ENCODE data around the gene SH3TC1.

SH3TC1 gene

DNA sequence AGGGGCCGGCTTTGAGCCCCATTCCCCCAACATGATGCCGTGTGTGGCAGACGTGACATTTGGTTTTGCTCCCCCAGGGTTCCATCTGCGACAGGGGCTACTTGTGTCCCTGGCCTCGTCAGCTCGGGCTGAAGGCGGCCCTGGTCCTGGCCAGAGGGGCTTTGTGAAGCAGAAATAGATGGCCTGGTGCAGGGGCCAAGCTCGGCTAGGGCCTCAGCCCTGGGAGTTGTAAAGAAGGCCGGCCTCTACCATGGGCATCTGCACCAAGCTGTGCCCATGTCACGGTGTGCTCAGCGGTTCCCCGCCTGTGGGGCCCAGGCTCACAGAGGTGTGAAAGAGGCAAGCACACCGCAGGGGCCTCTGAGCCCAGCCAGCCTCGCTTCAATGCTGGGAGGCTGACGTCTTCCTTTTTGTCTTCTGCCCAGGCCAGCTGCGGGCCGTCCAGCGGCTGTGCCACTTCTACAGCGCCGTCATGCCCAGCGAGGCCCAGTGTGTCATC lies 32.5 kb downstream of the SH3TC1 start:
- ATAC-seq (no peak), DNase-seq (ENCODE audit: low spot score in 2 of 2) (no peak)
- H3K27ac Mint-ChIP-seq = no peak overlapping the region
- peaks cover 18% of the 10 kb centered on the region for H3K4me1 Mint-ChIP-seq
- H3K9me3 Mint-ChIP-seq = no peaks in the 10 kb centered on the region
- H3K36me3 Mint-ChIP-seq = no peaks in the 10 kb centered on the region
- H3K4me3 Mint-ChIP-seq = no peak overlapping the region

DNA sequence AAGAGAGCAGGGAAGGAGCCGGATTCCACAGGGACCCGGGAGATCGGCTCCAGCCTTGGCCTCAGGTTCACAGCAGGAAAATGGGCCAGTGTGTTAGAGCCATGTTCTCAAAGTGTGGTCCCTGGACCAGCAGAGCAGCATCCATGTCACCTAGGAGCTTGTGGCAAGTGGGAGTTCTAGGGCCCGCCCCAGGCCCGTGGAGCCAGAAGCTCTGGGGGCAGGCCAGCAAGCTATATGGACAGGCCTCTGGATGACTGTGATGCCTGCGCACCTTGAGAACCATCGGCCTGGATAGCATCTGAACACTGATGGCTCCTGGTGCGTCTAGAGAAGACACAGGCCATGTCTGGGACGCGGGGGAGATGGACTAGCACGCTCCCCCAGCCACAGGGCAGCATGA lies 33.7 kb downstream of the SH3TC1 start:
- Mint-ChIP-seq H3K36me3 (no peaks in the 10 kb centered on the region), H3K4me3 (no peak overlapping the region), H3K9me3 (no peaks in the 10 kb centered on the region), H3K27ac (no peak overlapping the region), H3K4me1 (peaks cover 18% of the 10 kb centered on the region)
- ATAC-seq (no peak), DNase-seq (ENCODE audit: low spot score in 2 of 2) (no peak)

DNA sequence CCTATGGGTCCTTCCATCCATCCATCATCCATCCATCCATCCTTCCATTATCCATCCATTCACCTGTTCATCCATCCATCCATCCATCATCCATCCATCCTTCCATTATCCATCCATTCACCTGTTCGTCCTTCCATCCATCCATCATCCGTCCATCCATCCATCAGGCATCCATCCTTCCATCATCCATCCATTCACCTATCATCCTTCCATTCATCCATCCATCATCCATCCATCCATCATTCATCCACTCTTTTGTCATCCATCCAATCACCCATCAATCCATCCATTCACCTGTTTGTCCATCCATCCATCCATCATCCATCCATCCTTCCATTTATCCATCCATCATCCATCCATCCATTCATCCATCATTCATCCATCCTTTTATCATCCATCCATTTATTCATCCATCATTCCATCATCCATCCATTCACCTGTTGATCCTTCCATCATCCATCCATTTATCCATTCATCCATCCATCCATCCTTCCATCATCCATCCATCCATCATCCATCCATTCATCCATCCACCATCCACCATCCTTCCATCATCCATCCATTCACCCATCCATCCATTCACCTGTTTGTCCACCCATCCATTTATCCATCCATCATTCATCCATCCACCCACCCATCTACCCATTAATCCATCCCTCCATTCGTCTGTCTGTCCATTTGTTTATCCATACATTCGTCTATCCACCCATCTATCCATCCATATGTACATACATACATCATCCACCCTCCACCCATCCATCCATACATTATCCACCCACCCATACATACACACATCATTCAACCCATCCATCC lies 34.8 kb downstream of the SH3TC1 start:
- H3K9me3 Mint-ChIP-seq = no peaks in the 10 kb centered on the region
- DNase-seq (ENCODE audit: low spot score in 2 of 2) (no peak), ATAC-seq (no peak)
- H3K4me3 Mint-ChIP-seq = no peak overlapping the region
- H3K4me1 Mint-ChIP-seq = peaks cover 13% of the 10 kb centered on the region
- no peak overlapping the region for H3K27ac Mint-ChIP-seq
- H3K36me3 Mint-ChIP-seq = no peaks in the 10 kb centered on the region

DNA sequence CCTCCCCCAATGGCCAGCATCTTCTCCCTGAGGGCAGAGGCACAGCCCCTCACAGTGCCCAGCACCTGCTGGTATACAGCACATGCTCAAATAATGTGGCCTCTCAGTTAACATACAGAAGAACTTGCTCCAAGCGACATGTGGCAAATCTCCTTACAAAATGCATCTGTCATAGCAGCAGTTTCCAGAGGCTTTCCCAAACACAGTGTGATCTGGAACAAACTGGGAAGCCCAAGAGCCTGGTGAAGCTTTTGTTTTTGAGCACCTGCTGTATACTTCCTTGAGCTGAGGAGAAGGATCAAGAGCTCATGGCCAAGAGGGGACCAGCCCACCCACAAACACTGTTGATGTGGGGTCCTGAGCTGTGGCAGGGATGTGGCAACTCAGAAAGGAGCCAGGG lies 35.6 kb downstream of the SH3TC1 start:
- Mint-ChIP-seq H3K9me3 (no peaks in the 10 kb centered on the region), H3K4me3 (no peak overlapping the region), H3K27ac (no peak overlapping the region), H3K36me3 (no peaks in the 10 kb centered on the region), H3K4me1 (peaks cover 6% of the 10 kb centered on the region)
- DNase-seq (ENCODE audit: low spot score in 2 of 2) = no peak
- no peak for ATAC-seq

DNA sequence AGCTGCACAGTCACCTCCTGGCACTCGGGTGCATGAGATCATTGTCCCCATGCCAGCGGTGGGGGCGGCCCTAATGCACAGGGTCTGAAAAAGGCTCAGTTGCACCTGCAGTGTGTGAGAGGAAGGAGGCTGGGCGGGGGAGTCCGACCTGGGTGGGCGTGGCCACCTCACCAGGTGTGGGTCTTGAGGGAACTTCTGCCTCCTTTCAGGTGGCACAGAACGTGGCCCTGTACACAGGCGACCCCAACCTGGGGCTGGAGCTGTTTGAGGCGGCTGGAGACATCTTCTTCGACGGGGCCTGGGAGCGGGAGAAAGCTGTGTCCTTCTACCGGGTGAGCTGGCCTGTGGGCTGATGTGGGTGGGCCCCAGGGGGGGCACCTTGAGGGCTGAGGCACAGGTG lies 36.1 kb downstream of the SH3TC1 start:
- peaks cover 6% of the 10 kb centered on the region for H3K4me1 Mint-ChIP-seq
- no peak overlapping the region for H3K27ac Mint-ChIP-seq
- ATAC-seq (no peak), DNase-seq (ENCODE audit: low spot score in 2 of 2) (no peak)
- H3K36me3 Mint-ChIP-seq = no peaks in the 10 kb centered on the region
- no peak overlapping the region for H3K4me3 Mint-ChIP-seq
- no peaks in the 10 kb centered on the region for H3K9me3 Mint-ChIP-seq

DNA sequence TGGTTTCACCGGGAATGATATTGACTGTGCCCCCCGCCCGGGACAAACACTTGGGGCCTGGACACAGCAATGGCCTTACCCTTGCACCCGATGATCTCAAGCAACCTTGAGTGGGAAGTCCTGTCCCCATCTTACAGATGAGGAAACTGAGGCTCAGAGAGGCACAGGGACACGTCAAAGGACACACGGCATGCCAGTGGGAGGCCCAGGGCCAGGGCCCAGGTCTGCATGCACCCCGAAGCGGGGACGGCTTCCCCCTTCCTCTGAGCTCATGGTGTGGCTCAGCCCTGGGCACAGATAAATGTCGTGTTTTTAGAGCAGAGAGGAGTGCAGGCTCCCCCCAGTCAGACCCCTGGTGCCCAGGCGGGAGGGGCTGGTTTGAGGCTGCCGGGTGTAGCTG lies 36.6 kb downstream of the SH3TC1 start:
- no peaks in the 10 kb centered on the region for H3K36me3 Mint-ChIP-seq
- no peak overlapping the region for H3K4me3 Mint-ChIP-seq
- ATAC-seq (no peak), DNase-seq (ENCODE audit: low spot score in 2 of 2) (no peak)
- H3K27ac Mint-ChIP-seq = no peak overlapping the region
- peaks cover under 1% of the 10 kb centered on the region for H3K4me1 Mint-ChIP-seq
- no peaks in the 10 kb centered on the region for H3K9me3 Mint-ChIP-seq

DNA sequence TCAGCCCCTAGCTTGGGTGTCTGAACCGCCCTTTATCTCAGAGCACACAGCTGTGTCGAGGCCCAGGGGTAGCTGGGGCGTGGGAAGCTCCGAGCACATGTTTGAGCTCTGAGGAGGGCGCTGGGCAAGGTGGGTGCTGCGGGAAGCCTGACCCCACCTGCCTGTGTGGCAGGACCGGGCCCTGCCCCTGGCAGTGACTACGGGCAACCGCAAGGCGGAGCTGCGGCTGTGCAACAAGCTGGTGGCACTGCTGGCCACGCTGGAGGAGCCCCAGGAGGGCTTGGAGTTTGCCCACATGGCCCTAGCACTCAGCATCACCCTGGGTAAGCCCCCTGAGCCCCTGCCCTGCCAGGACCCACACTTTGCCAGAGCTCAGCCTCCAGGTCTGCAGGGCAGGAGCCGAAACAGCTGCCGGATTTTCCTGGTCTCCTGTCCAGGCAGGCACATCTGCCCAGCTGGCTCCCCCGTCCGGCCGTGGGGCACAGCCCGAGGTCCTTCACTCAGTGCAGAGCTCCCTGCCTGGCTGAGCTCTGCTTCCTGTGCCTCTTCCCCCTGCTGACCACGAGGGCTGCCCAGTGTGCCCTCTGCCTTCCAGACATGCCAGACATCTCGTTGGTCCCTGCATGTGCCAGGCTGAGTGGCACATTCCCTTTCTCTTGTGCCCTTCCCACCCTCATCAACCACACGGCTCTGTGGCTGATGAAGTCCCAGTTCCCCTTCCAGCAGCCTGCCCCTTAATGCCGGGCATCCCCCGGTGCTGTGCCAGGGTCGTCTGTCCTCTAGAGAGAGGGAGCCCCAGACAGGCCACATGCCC lies 37.2 kb downstream of the SH3TC1 start:
- DNase-seq (ENCODE audit: low spot score in 2 of 2) (no peak), ATAC-seq (no peak)
- Mint-ChIP-seq H3K27ac (no peak overlapping the region), H3K9me3 (no peaks in the 10 kb centered on the region), H3K36me3 (no peaks in the 10 kb centered on the region), H3K4me1 (no peaks in the 10 kb centered on the region), H3K4me3 (no peak overlapping the region)

DNA sequence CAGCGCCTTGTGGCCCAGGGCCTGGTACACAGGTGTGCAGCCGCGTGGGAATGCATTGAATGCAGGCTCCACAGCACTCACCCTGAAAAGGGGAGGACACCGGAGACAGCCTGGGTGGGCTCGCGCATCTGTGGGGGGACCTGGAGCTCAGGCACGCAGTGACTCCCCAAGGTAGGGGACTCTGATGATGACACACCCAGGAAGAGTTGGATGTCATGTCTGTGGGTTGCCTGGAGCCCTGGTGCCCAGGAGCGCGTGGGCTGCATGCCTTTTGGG lies 37.8 kb downstream of the SH3TC1 start:
- ATAC-seq = no peak
- Mint-ChIP-seq H3K36me3 (no peaks in the 10 kb centered on the region), H3K27ac (no peak overlapping the region), H3K9me3 (no peaks in the 10 kb centered on the region), H3K4me3 (no peak overlapping the region), H3K4me1 (peaks cover 3% of the 10 kb centered on the region)
- DNase-seq (ENCODE audit: low spot score in 2 of 2) = no peak

DNA sequence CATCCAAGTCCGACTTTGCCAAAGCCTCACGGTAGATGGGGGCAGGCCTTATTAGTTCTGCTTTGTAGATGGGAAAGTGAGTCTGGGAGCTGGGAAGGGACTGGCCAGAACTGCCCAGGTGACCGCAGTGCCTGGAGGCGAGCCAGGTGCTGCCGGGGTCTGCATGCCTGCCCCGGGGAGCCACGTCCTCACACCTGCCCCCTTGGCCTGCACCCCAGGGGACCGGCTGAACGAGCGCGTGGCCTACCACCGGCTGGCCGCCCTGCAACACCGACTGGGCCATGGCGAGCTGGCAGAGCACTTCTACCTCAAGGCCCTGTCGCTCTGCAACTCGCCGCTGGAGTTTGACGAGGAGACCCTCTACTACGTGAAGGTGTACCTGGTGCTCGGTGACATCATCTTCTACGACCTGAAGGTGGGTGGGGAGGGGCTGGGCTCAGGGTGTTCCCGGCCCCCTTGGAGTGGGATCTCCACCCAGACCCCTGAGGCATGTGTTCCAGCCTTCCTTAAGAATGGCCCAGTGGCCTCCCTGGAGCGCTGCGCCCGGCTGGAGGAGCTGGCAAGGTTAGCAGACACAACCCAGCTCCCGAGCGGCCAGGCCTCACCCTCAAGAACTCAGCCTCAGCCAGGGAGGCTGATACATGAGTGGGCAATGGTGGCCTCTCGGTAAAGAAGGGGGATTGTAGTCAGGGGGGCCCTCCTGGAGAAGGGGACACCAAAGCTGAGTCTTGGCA lies 38.3 kb downstream of the SH3TC1 start:
- Mint-ChIP-seq H3K27ac (no peak overlapping the region), H3K4me1 (peaks cover 7% of the 10 kb centered on the region), H3K9me3 (no peaks in the 10 kb centered on the region), H3K4me3 (no peak overlapping the region), H3K36me3 (no peaks in the 10 kb centered on the region)
- no peak for DNase-seq (ENCODE audit: low spot score in 2 of 2)
- ATAC-seq = no peak

DNA sequence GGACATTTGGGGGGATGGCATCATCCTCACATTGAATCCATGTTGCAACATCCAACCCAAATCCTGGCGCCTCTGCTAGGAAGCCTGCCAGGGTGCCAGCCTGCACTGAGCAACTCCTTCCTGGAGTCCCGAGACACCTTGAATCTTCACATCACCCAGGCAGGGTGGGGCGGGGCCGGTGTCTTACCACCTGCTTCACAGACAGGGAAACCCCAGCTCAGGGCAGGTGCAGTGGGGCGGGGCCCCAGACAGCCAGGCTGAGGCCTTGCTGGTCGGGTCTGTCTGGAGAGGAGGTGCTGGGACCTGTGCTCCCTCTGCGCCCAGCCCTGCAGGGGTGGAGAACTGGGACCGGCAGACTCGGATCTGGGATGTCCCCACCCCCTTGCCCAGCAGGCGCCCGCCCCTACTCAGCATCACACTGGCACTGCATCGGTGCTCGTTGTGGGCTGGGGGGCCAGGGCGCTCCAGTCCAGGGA lies 39.0 kb downstream of the SH3TC1 start:
- Mint-ChIP-seq H3K9me3 (no peaks in the 10 kb centered on the region), H3K36me3 (no peaks in the 10 kb centered on the region), H3K27ac (no peak overlapping the region), H3K4me1 (peaks cover 7% of the 10 kb centered on the region), H3K4me3 (no peak overlapping the region)
- ATAC-seq = no peak
- no peak for DNase-seq (ENCODE audit: low spot score in 2 of 2)

DNA sequence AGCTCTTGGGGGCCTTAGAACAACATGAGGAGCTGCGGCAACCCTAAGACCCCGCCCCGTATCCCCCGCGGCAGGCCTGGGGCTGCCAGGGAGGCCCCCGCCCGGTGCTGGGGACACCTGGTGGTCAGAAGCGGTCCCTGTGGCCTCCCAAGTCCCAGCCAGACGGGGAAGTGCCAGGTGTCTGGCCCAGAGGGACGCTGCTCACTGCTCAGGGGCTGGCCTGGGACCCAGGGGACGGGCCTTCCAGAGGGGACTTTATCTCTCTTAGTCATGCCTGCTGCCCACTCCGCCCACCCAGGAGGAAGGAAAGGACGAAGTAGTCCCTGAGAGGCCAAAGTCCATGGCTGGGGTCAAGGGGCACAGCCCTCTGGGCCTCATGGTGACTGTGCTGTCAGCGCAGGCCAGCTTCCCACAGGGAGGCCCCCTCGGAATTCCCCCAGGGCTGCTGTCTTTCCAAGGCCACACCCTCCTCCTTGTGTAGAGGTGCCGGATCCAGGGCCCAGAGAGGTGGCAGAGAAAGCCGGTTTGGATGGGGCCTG lies 39.5 kb downstream of the SH3TC1 start:
- H3K4me1 Mint-ChIP-seq = peaks cover 7% of the 10 kb centered on the region
- H3K9me3 Mint-ChIP-seq = no peaks in the 10 kb centered on the region
- ATAC-seq (no peak), DNase-seq (ENCODE audit: low spot score in 2 of 2) (no peak)
- H3K27ac Mint-ChIP-seq = no peak overlapping the region
- no peak overlapping the region for H3K4me3 Mint-ChIP-seq
- H3K36me3 Mint-ChIP-seq = no peaks in the 10 kb centered on the region

DNA sequence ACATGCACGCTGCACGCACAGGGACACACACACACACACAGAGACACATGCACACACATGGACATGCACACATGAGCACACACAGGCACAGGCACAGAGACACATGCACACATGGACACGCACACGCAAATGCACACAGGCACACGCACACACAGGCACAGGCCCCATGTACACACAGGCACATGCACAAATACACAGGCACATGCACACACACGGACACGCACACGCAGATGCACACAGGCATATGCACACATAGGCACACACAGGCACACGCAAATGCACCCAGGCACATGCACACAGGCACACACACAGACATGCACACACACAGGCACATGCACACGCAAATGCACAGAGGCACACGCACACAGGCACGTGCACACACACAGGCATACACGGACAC lies 40.1 kb downstream of the SH3TC1 start:
- DNase-seq (ENCODE audit: low spot score in 2 of 2) (no peak), ATAC-seq (no peak)
- H3K4me1 Mint-ChIP-seq = peaks cover 7% of the 10 kb centered on the region
- H3K4me3 Mint-ChIP-seq = no peak overlapping the region
- no peaks in the 10 kb centered on the region for H3K9me3 Mint-ChIP-seq
- H3K27ac Mint-ChIP-seq = no peak overlapping the region
- no peaks in the 10 kb centered on the region for H3K36me3 Mint-ChIP-seq

DNA sequence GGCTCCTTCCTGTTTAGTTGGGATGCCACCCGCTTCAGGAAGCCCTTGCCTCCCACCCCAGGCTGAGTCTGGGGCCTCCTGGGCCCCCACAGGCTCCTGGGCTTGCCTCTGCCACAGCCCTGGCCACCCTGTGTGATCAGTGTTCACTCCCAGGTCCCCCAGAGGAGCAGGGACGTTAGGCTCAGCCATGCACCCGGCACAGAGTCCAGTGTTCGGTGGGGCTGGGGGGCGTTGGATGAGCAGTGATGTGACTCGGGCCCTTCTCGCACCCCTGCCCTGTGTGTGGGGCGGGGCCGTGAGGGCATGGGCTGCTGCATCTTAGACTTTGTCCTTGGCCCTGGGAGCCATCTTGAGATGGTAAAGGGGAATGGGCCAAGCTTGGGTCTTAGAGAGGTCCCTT lies 40.6 kb downstream of the SH3TC1 start:
- Mint-ChIP-seq H3K36me3 (no peaks in the 10 kb centered on the region), H3K4me1 (peaks cover 7% of the 10 kb centered on the region), H3K27ac (no peak overlapping the region), H3K9me3 (no peaks in the 10 kb centered on the region), H3K4me3 (no peak overlapping the region)
- DNase-seq (ENCODE audit: low spot score in 2 of 2) (no peak), ATAC-seq (no peak)

DNA sequence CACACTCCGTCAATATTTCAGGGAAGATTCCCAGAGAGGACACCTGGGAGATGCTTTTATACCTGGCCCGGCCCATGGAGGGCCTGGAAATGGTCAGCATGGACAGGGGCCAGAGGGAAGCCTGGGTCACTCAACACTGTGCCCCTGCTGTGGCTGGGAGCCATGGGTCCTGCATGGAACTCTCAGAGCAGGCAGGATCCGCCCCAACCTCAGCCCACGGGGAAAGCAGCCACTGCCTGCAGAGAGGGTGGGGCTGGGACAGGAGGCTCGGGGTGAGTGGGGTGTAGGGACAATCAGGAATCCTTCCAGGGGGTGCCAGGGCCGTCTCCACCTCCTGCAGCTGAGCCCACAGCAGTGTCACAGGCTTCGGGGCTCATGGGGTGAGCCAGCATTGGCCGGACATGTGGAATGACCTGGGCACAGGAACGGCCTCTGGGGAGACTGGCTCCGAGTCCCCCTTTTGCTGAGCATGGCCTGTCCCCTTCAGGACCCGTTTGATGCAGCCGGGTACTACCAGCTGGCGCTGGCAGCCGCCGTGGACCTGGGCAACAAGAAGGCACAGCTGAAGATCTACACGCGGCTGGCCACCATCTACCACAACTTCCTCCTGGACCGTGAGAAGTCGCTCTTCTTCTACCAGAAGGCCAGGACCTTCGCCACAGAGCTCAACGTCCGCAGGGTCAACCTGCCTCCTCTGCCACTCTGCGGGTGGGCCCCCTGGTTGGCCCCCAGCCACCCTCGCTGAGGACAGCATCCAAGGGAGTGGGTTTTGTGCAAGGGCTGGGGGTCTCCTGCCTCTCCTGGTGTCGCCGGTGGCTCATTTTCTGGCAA lies 41.3 kb downstream of the SH3TC1 start:
- Mint-ChIP-seq H3K4me1 (peaks cover 7% of the 10 kb centered on the region), H3K27ac (no peak overlapping the region), H3K9me3 (no peaks in the 10 kb centered on the region), H3K36me3 (no peaks in the 10 kb centered on the region), H3K4me3 (no peak overlapping the region)
- ATAC-seq = no peak
- no peak for DNase-seq (ENCODE audit: low spot score in 2 of 2)

Measured in stimulated activated effector memory CD8-positive, alpha-beta T cell treated with anti-CD3 and anti-CD28 coated beads, Interleukin-12 subunit alpha, Interleukin-12 subunit beta, amount 100 ng/mL, for 72 hours (primary cell).